Measurements from ENCODE around the gene GREM1.

GREM1 gene

GRCh38 chr15:32730677-32731654 is 13.2 kb downstream of the GREM1 start:
- no peak for DNase-seq (ENCODE audit: low read depth, low spot score)

GRCh38 chr15:32732574-32733157 is 14.9 kb downstream of the GREM1 start:
- no peak for DNase-seq (ENCODE audit: low read depth, low spot score)

GRCh38 chr15:32733281-32733680 is 15.5 kb downstream of the GREM1 start:
- no peak for DNase-seq (ENCODE audit: low read depth, low spot score)

GRCh38 chr15:32735989-32736700 is 18.3 kb downstream of the GREM1 start:
- no peak for DNase-seq (ENCODE audit: low read depth, low spot score)

GRCh38 chr15:32736701-32737061 is 18.9 kb downstream of the GREM1 start:
- no peak for DNase-seq (ENCODE audit: low read depth, low spot score)

GRCh38 chr15:32737304-32737703 is 19.5 kb downstream of the GREM1 start:
- no peak for DNase-seq (ENCODE audit: low read depth, low spot score)

- no peak for DNase-seq (ENCODE audit: low read depth, low spot score)
Measured at GRCh38 chr15:32738666-32739065, 20.9 kb downstream of the GREM1 start.

- no peak for DNase-seq (ENCODE audit: low read depth, low spot score)
Measured at GRCh38 chr15:32739522-32740063, 21.8 kb downstream of the GREM1 start.

- no peak for DNase-seq (ENCODE audit: low read depth, low spot score)
Measured at GRCh38 chr15:32743411-32744140, 25.8 kb downstream of the GREM1 start.

GRCh38 chr15:32746116-32746857 is 28.5 kb downstream of the GREM1 start:
- DNase-seq (ENCODE audit: low read depth, low spot score) = no peak

GRCh38 chr15:32747921-32748342 is 30.1 kb downstream of the GREM1 start:
- no peak for DNase-seq (ENCODE audit: low read depth, low spot score)

GRCh38 chr15:32750979-32751378 is 33.2 kb downstream of the GREM1 start:
- no peak for DNase-seq (ENCODE audit: low read depth, low spot score)

GRCh38 chr15:32757426-32757825 is 39.6 kb downstream of the GREM1 start:
- DNase-seq (ENCODE audit: low read depth, low spot score) = no peak

- no peak for DNase-seq (ENCODE audit: low read depth, low spot score)
Measured at GRCh38 chr15:32763295-32763694, 45.5 kb downstream of the GREM1 start.

- DNase-seq (ENCODE audit: low read depth, low spot score) = no peak
Measured at GRCh38 chr15:32765236-32765635, 47.4 kb downstream of the GREM1 start.

- DNase-seq (ENCODE audit: low read depth, low spot score) = no peak
Measured at GRCh38 chr15:32766101-32766500, 48.3 kb downstream of the GREM1 start.

- DNase-seq (ENCODE audit: low read depth, low spot score) = no peak
Measured at GRCh38 chr15:32767236-32767635, 49.4 kb downstream of the GREM1 start.

GRCh38 chr15:32774022-32774421 is 56.2 kb downstream of the GREM1 start:
- no peak for DNase-seq (ENCODE audit: low read depth, low spot score)

GRCh38 chr15:32775103-32775502 is 57.3 kb downstream of the GREM1 start:
- DNase-seq (ENCODE audit: low read depth, low spot score) = no peak

- DNase-seq (ENCODE audit: low read depth, low spot score) = no peak
Measured at GRCh38 chr15:32778391-32779176, 60.8 kb downstream of the GREM1 start.
